ENCODE results near the gene HMGXB3. TPM values are rescaled to one million over a fixed set of nuclear protein-coding genes. Genes with fewer than 3 reads are reported as not detected.

The HMGXB3 gene
- total RNA-seq, 1 donor from 2014 or later = 44.4 TPM

GRCh38 chr5:150055326-150056074 is 55.0 kb downstream of the HMGXB3 start:
- no peak for DNase-seq (ENCODE audit: low read depth, low spot score)
- no peak overlapping the region for H3K27ac Mint-ChIP-seq (ENCODE audit: unreplicated experiment)
- H3K4me1 Mint-ChIP-seq = no peaks in the 10 kb centered on the region
- no peaks in the 10 kb centered on the region for H3K27me3 Mint-ChIP-seq (ENCODE audit: low read depth)
- H3K36me3 Mint-ChIP-seq (ENCODE audit: low read depth) = peaks cover 2% of the 10 kb centered on the region
- H3K9me3 Mint-ChIP-seq = no peaks in the 10 kb centered on the region
- H3K4me3 Mint-ChIP-seq = no peak overlapping the region
- no peak for TF ChIP-seq CTCF (conservative IDR thresholded peaks at IDR 0.05)

- H3K4me3 Mint-ChIP-seq = no peak overlapping the region
- DNase-seq (ENCODE audit: low read depth, low spot score) = no peak
- peaks cover 2% of the 10 kb centered on the region for H3K36me3 Mint-ChIP-seq (ENCODE audit: low read depth)
- H3K4me1 Mint-ChIP-seq = no peaks in the 10 kb centered on the region
- no peak overlapping the region for H3K27ac Mint-ChIP-seq (ENCODE audit: unreplicated experiment)
- no peaks in the 10 kb centered on the region for H3K27me3 Mint-ChIP-seq (ENCODE audit: low read depth)
- no peaks in the 10 kb centered on the region for H3K9me3 Mint-ChIP-seq
- no peak for TF ChIP-seq CTCF (conservative IDR thresholded peaks at IDR 0.05)
These were observed 55.5 kb downstream of the HMGXB3 start for GRCh38 chr5:150056075-150056443.

- no peaks in the 10 kb centered on the region for H3K27me3 Mint-ChIP-seq (ENCODE audit: low read depth)
- DNase-seq (ENCODE audit: low read depth, low spot score) = no peak
- no peaks in the 10 kb centered on the region for H3K4me1 Mint-ChIP-seq
- no peak overlapping the region for H3K4me3 Mint-ChIP-seq
- no peak for TF ChIP-seq CTCF (conservative IDR thresholded peaks at IDR 0.05)
- peaks cover 2% of the 10 kb centered on the region for H3K36me3 Mint-ChIP-seq (ENCODE audit: low read depth)
- H3K9me3 Mint-ChIP-seq = no peaks in the 10 kb centered on the region
- H3K27ac Mint-ChIP-seq (ENCODE audit: unreplicated experiment) = no peak overlapping the region
These were observed 56.5 kb downstream of the HMGXB3 start for GRCh38 chr5:150057052-150057451.

- no peak for TF ChIP-seq CTCF (conservative IDR thresholded peaks at IDR 0.05)
- no peaks in the 10 kb centered on the region for H3K27me3 Mint-ChIP-seq (ENCODE audit: low read depth)
- H3K27ac Mint-ChIP-seq (ENCODE audit: unreplicated experiment) = peak overlapping the region; percentile 46
- H3K4me3 Mint-ChIP-seq = no peak overlapping the region
- no peak for DNase-seq (ENCODE audit: low read depth, low spot score)
- H3K9me3 Mint-ChIP-seq = no peaks in the 10 kb centered on the region
- H3K4me1 Mint-ChIP-seq = no peaks in the 10 kb centered on the region
- H3K36me3 Mint-ChIP-seq (ENCODE audit: low read depth) = peaks cover 2% of the 10 kb centered on the region
These were observed 57.0 kb downstream of the HMGXB3 start for GRCh38 chr5:150057511-150057910.

GRCh38 chr5:150057996-150058395 is 57.5 kb downstream of the HMGXB3 start:
- no peak for TF ChIP-seq CTCF (conservative IDR thresholded peaks at IDR 0.05)
- H3K27me3 Mint-ChIP-seq (ENCODE audit: low read depth) = no peaks in the 10 kb centered on the region
- H3K36me3 Mint-ChIP-seq (ENCODE audit: low read depth) = peaks cover 2% of the 10 kb centered on the region
- peak overlapping the region; percentile 46 for H3K27ac Mint-ChIP-seq (ENCODE audit: unreplicated experiment)
- DNase-seq (ENCODE audit: low read depth, low spot score) = no peak
- no peaks in the 10 kb centered on the region for H3K4me1 Mint-ChIP-seq
- H3K9me3 Mint-ChIP-seq = no peaks in the 10 kb centered on the region
- no peak overlapping the region for H3K4me3 Mint-ChIP-seq

All from neural crest cell (in vitro differentiated cells).